ENCODE data around the gene TBL3.

DNA sequence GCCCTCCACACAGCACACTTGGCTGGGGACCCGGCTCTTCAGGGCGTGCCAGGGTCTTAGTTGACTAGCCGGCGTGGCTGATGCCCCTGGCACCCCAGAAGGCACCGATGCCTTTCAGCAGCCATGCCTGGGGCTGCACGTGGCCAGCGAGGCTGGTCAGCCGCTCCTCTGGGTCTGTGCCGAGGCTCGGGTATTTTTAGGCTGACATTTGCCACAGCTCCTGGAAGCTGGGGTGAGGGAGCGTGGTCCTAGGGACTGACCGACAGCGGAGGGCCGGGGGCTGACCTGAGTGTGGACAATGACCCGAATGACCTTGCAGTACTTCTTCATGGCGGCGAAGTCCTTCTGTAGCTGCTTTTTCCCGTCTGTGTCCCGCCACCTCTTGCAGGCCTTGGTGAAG is 21.3 kb upstream of the TBL3 start:
- no peak for TF ChIP-seq POLR2A (IDR thresholded peaks at IDR 0.05)
- TF ChIP-seq, protein P1, sequence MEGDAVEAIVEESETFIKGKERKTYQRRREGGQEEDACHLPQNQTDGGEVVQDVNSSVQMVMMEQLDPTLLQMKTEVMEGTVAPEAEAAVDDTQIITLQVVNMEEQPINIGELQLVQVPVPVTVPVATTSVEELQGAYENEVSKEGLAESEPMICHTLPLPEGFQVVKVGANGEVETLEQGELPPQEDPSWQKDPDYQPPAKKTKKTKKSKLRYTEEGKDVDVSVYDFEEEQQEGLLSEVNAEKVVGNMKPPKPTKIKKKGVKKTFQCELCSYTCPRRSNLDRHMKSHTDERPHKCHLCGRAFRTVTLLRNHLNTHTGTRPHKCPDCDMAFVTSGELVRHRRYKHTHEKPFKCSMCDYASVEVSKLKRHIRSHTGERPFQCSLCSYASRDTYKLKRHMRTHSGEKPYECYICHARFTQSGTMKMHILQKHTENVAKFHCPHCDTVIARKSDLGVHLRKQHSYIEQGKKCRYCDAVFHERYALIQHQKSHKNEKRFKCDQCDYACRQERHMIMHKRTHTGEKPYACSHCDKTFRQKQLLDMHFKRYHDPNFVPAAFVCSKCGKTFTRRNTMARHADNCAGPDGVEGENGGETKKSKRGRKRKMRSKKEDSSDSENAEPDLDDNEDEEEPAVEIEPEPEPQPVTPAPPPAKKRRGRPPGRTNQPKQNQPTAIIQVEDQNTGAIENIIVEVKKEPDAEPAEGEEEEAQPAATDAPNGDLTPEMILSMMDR (IDR thresholded peaks at IDR 0.05) = no peak
- no peak for TF ChIP-seq EP300 (IDR thresholded peaks at IDR 0.05)
- TF ChIP-seq POLR2AphosphoS5 (IDR thresholded peaks at IDR 0.05) = no peak

All from suprapubic skin (tissue), 4 donors.